ENCODE measurements around the gene RAC3.

DNA sequence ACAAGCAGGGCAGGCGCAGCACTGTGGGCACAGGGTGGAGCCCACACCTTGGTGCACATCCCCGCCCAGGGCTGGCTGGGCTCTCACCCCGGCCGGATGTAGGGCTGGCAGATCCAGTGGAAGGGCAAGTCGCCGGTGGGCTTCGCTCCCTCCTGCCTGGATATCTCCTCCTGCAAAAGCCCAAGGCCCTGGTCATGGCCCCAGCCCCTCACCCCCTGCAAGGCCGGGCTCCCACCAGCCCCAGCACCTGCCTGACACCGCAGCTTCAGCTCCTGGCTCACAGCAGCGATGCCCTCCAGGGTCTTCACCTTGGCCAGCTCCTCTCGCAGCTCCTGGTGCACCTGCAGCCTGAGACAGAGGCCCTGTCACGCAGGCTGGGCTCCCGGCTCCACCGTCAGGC, 29.1 kb downstream of the RAC3 start:
- TF ChIP-seq, protein P1, sequence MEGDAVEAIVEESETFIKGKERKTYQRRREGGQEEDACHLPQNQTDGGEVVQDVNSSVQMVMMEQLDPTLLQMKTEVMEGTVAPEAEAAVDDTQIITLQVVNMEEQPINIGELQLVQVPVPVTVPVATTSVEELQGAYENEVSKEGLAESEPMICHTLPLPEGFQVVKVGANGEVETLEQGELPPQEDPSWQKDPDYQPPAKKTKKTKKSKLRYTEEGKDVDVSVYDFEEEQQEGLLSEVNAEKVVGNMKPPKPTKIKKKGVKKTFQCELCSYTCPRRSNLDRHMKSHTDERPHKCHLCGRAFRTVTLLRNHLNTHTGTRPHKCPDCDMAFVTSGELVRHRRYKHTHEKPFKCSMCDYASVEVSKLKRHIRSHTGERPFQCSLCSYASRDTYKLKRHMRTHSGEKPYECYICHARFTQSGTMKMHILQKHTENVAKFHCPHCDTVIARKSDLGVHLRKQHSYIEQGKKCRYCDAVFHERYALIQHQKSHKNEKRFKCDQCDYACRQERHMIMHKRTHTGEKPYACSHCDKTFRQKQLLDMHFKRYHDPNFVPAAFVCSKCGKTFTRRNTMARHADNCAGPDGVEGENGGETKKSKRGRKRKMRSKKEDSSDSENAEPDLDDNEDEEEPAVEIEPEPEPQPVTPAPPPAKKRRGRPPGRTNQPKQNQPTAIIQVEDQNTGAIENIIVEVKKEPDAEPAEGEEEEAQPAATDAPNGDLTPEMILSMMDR (IDR thresholded peaks at IDR 0.05; ENCODE audit: insufficient read depth, low read length, poor library complexity, severe bottlenecking), result no peak
- no peak for TF ChIP-seq EZH2phosphoT487 (conservative IDR thresholded peaks at IDR 0.05; ENCODE audit: low read length)
